ENCODE data around the gene TMSB10.
"Not testable (repeated sequence)": the region's sequence is repeated elsewhere in the genome, so short reads cannot be mapped to it uniquely, and the experiment has no call there.

TMSB10 gene

DNA sequence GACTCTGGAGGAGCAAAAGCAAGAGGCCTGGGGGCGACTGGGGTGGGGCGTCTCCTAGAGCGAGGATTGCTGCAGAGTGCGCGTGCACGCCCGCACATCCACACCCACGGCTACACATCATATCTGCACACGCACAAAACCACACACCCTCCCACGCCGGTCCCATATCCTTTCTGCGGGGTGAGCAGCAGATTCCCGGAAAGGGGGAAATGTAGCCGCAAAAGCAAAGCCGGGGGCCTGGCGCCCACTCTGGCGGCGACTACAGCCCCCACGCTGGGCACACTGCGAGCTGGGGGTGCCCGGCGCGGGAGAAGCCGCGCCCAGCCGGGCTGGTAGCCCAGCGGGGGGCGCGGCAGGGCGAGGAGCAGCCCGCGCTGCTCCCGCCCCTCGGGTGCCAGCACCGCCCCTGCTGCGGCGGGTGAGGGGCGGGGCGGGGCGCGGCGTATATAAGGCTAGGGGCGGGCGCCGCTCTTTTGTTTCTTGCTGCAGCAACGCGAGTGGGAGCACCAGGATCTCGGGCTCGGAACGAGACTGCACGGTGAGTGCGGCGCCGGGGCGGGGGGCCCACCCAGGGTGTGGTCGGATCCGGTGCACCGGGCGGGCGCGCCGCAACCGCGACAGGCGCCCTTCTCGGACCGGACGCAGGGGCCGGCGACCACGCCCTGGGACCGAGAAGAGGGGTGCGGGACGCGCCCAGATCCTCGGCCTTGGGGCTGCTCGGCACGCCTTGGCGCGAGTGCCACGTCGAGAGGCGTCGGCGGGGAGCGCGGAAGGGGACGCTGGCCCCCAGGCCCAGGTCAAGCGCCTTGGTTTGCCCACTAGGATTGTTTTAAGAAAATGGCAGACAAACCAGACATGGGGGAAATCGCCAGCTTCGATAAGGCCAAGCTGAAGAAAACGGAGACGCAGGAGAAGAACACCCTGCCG lies at the start of gene TMSB10:
TMSB10 (plus strand) TSS at position 476 of the 927 bp plus-strand sequence.
- H3K4me3 ChIP-seq (ENCODE audit: low read depth, low read length), result peak within 1 kb of the TSS; percentile 87

GRCh38 chr2:84855731-84856130 lies 49.7 kb upstream of the TMSB10 start:
- no peak overlapping the region for H3K4me3 ChIP-seq (ENCODE audit: low read depth, low read length)

DNA sequence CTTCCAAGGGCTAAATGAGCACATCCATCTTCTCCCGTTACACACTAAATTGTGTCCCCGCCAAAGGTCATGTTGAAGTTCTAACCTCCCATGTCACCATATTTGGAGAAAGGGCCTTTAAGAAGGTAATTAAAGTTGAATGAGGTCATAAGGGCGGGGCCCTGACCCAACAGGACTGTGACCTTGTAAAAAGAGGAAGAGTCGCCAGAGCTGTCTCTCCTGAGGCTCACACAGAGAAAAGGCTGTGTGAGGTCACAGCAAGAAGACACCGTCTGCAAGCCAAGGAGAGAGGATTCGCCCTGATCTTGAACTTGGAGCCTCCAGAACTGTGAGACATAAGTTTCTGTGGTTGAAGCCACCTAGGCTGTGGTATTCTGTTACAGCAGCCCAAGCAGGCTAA lies 48.7 kb upstream of the TMSB10 start:
- H3K4me3 ChIP-seq (ENCODE audit: low read depth, low read length), result no peak overlapping the region

DNA sequence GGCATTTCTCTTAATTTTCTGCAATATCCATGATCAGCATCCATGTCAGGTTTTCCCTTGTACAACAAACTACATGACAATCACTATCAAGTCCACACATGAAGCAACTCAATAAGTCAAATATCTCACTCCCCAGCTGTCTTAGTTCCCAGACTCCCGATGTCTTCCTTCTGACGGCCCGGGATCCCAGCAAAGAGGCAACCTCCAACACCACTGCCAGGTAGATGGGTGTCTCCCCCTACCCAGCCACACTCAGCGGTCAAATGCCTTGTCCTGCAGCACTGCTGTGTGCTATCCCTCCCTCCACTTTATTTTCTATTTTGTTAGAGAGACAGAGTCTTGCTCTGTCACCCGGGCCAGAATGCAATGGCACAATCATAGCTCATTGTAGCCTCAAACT lies 47.9 kb upstream of the TMSB10 start:
- H3K4me3 ChIP-seq (ENCODE audit: low read depth, low read length), result no peak overlapping the region

GRCh38 chr2:84858123-84858522 lies 47.3 kb upstream of the TMSB10 start:
- no peak overlapping the region for H3K4me3 ChIP-seq (ENCODE audit: low read depth, low read length)

GRCh38 chr2:84858937-84859336 lies 46.5 kb upstream of the TMSB10 start:
- H3K4me3 ChIP-seq (ENCODE audit: low read depth, low read length), result no peak overlapping the region

- H3K4me3 ChIP-seq (ENCODE audit: low read depth, low read length), result no peak overlapping the region
These were observed 43.9 kb upstream of the TMSB10 start for GRCh38 chr2:84861539-84861938.

GRCh38 chr2:84862006-84862405 lies 43.5 kb upstream of the TMSB10 start:
- H3K4me3 ChIP-seq (ENCODE audit: low read depth, low read length), result no peak overlapping the region

DNA sequence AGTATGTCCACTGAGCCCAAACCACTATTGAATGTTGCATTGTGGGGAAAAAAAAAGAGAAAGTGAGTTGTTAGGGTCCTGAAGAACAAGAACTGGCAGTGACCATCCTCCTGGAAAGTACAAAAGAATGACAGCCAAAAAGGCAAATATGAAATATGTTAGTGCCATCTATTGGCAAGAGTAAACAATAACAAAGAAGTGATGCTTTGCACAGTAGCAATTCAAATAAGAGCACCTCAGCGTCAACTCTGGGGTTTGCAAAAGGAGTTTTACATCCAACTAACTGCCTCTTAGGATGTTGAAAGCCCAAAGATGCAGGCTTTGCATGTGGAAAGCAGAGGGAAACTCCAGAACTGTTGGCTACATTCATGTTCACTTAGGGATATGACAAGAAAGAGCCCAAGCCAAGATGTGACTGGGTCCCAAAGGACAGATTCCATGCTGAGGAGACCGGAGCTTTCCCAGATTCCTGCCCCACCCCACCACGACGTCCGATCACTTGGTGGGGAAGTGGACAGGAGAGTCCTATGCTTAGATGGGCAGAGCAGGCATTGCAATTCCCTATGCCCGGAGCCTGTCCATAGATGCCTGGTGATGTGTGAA lies 40.2 kb upstream of the TMSB10 start:
- H3K4me3 ChIP-seq (ENCODE audit: low read depth, low read length), result no peak overlapping the region

DNA sequence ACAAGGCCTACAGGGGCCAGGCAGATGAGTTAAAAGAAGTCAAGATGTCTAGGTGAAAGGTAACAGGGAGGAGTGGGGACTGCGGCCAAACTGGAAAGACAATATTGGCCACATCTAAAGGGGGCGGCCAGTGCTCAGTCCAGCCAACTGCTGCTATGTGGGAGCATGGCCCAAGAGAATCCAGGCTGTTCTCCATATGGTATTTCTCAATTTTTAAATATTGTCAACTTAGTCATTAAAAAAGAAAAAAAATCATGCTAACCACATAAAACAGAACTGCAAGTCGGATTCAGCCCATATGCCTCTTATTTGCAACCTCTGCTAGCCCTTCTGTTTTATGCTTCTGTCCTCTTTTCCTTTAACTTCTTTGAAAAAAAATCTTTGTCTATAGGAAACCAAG lies 39.3 kb upstream of the TMSB10 start:
- no peak overlapping the region for H3K4me3 ChIP-seq (ENCODE audit: low read depth, low read length)

DNA sequence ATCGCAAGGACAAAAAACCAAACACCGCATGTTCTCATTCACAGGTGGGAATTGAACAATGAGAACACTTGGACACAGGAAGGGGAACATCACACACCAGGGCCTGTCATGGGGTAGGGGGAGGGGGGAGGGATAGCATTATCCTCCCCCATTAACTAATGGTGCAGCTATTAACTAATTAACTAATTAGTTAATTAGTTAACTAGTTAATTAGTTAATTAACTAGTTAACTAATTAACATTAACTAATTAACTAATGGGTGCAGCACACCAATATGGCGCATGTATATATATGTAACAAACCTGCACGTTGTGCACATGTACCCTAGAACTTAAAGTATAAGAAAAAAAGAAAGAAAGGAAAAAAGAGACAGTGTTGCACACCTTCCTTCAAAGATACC lies 37.1 kb upstream of the TMSB10 start:
- H3K4me3 ChIP-seq (ENCODE audit: low read depth, low read length), result not testable (repeated sequence)

- no peak overlapping the region for H3K4me3 ChIP-seq (ENCODE audit: low read depth, low read length)
These were observed 35.1 kb upstream of the TMSB10 start for GRCh38 chr2:84870306-84870705.

DNA sequence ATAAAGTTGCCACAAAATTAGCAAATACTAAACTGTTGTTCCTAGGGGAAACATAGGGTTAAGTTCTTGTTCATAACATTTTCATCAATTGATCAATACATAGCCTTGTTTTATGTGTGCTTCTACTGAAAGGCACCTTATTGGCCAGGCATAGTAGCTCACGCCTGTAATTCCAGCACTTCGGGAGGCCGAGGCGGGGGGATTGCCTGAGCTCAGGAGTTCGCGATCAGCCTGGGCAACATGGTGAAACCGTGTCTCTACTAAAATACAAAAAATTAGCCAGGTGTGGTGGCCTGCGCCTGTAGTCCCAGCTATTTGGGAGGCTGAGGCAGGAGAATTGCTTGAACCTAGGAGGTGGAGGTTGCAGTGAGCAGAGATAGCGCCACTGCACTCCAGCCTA lies 32.8 kb upstream of the TMSB10 start:
- not testable (repeated sequence) for H3K4me3 ChIP-seq (ENCODE audit: low read depth, low read length)

DNA sequence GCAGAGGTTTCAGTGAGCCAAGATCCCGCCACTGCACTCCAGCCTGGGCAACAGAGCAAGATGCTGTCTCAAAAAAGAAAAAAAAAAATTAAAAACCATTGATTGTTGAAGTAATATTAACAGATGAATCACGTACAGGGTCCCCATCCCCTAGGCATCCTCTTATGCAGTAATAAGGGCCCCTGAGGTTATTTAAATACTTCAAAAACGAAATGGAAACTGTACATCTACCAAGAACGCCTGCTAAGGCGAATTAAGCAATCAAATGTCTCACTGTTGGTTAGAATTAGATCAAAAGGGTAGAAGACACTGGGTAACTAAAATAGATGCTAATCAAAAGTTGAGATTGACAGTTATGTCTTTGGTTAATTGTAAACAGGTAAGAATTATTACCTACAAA lies 32.1 kb upstream of the TMSB10 start:
- no peak overlapping the region for H3K4me3 ChIP-seq (ENCODE audit: low read depth, low read length)

- no peak overlapping the region for H3K4me3 ChIP-seq (ENCODE audit: low read depth, low read length)
These were observed 30.9 kb upstream of the TMSB10 start for GRCh38 chr2:84874381-84875212.

GRCh38 chr2:84875213-84875560 lies 30.3 kb upstream of the TMSB10 start:
- H3K4me3 ChIP-seq (ENCODE audit: low read depth, low read length), result no peak overlapping the region

DNA sequence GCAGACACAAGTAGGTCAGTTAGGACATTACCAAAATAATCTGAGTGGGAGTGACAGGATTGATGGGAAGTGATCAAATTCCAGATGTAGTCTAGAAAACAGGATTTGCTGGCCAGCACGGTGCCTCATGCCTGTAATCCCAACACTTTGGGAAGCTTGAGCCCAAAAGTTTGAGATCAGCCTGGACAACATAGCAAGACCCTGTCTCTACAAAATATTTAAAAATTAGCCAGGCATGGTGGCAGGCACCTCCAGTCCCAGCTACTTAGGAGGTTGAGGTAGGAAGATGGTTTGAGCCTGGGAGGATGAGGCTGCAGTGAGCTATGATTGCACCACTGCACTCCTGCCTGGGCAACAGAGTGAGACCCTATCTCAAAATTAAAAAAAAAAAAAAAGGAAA lies 29.8 kb upstream of the TMSB10 start:
- not testable (repeated sequence) for H3K4me3 ChIP-seq (ENCODE audit: low read depth, low read length)

- no peak overlapping the region for H3K4me3 ChIP-seq (ENCODE audit: low read depth, low read length)
These were observed 29.1 kb upstream of the TMSB10 start for GRCh38 chr2:84876369-84876768.

DNA sequence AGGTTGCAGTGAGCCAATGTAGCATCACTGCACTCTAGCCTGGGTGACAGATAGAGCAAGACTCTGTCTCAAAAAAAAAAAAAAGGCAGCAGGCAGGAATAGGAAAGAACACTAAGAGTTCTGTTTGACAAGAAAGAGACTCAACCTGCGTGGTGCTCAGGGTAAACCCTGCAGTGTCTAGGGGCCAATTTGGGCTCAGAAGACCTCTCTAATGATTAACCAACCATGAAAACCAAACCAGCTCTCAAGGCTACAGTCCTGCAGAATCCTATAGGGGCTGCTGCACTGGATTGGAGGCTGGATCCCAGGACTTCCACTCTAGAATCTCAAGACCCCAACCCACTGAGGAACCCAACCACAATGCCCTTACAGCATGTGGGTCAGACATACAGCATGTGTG lies 27.0 kb upstream of the TMSB10 start:
- H3K4me3 ChIP-seq (ENCODE audit: low read depth, low read length), result no peak overlapping the region

- H3K4me3 ChIP-seq (ENCODE audit: low read depth, low read length), result no peak overlapping the region
These were observed 26.4 kb upstream of the TMSB10 start for GRCh38 chr2:84878896-84879583.
